Endothelial cell of umbilical vein (primary cell): ENCODE results near the gene PTPRF.

ENCODE experiments used
- FOS ChIP-seq: IDR thresholded peaks from 2 replicates; pipeline ENCODE4 v1.6.1; 2011; ENCODE audit warnings: mild to moderate bottlenecking, low read length, moderate library complexity, borderline replicate concordance; ENCODE audit not compliant: insufficient read depth
- MYC ChIP-seq: IDR thresholded peaks from one replicate; pipeline ENCODE4 v1.6.1; 2011; ENCODE audit warnings: mild to moderate bottlenecking, low read depth, low read length
- POLR2A ChIP-seq: IDR thresholded peaks from 2 replicates; pipeline ENCODE4 v1.6.1; 2012; ENCODE audit warnings: low read depth, mild to moderate bottlenecking, control low read depth, low read length
- TF ChIP-seq, protein P1 (sequence below), 2 donors: IDR thresholded peaks; 1 replicate in 1 of 2; 2 replicates in 1 of 2; pipeline ENCODE4 v1.5.1; 2011; ENCODE audit warnings: low read length in 2 of 2, mild to moderate bottlenecking in 2 of 2, moderate library complexity in 2 of 2, control low read depth in 1 of 2, inconsistent platforms in 1 of 2, low read depth in 1 of 2; ENCODE audit not compliant: insufficient read depth in 1 of 2; ENCODE audit errors: extremely low read depth in 1 of 2

DNA sequence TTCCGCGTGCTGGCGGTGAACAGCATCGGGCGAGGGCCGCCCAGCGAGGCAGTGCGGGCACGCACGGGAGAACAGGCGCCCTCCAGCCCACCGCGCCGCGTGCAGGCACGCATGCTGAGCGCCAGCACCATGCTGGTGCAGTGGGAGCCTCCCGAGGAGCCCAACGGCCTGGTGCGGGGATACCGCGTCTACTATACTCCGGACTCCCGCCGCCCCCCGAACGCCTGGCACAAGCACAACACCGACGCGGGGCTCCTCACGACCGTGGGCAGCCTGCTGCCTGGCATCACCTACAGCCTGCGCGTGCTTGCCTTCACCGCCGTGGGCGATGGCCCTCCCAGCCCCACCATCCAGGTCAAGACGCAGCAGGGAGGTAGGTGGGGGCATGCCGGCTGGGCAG is 60.5 kb downstream of the PTPRF start:
- TF ChIP-seq POLR2A (no peak), FOS (no peak), MYC (no peak)
- TF ChIP-seq, protein P1, sequence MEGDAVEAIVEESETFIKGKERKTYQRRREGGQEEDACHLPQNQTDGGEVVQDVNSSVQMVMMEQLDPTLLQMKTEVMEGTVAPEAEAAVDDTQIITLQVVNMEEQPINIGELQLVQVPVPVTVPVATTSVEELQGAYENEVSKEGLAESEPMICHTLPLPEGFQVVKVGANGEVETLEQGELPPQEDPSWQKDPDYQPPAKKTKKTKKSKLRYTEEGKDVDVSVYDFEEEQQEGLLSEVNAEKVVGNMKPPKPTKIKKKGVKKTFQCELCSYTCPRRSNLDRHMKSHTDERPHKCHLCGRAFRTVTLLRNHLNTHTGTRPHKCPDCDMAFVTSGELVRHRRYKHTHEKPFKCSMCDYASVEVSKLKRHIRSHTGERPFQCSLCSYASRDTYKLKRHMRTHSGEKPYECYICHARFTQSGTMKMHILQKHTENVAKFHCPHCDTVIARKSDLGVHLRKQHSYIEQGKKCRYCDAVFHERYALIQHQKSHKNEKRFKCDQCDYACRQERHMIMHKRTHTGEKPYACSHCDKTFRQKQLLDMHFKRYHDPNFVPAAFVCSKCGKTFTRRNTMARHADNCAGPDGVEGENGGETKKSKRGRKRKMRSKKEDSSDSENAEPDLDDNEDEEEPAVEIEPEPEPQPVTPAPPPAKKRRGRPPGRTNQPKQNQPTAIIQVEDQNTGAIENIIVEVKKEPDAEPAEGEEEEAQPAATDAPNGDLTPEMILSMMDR (IDR thresholded peaks at IDR 0.05; ENCODE audit: extremely low read depth in 1 of 2, insufficient read depth in 1 of 2, low read depth in 1 of 2, low read length in 2 of 2), result no peak
